Panc1 (cell line): ENCODE results near the gene SERPINE2. TPM values are rescaled to one million over a fixed set of nuclear protein-coding genes. Genes with fewer than 3 reads are reported as not detected.

Experiments
- ATAC-seq: fragments of 200-7000 bp; cut with Tn5 transposase; 2 replicates; pipeline ENCODE4 v1.9.1; 2020; ENCODE audit warnings: mild to moderate bottlenecking, moderate library complexity
- BruUV-seq: library from RNA; stranded (reverse); fragments of 400-500 nt; replicated peaks from 2 replicates; lab custom pipeline; 2021; lab: Mats Ljungman, UMichigan
- CTCF ChIA-PET: fragments of 300-600 bp; sonication (Branson Sonifier 250); formaldehyde crosslinking; loops from one replicate; lab custom pipeline; 2022; ENCODE audit warnings: antibody characterized with exemption; lab: Charles Lee
- POLR2A ChIA-PET: fragments of 300-600 bp; sonication (Branson Sonifier 250); formaldehyde crosslinking; loops from one replicate; lab custom pipeline; 2022; ENCODE audit warnings: antibody characterized with exemption; lab: Charles Lee
- DNase-seq: peaks from one replicate; pipeline ENCODE4 v3.0.0-alpha.2; 2010; ENCODE audit warnings: low read depth, low spot score
- H3K27ac ChIP-seq: 2 replicates; pipeline ENCODE4 v1.5.1; 2011; ENCODE audit warnings: mild to moderate bottlenecking, low read length, inconsistent platforms
- H3K27me3 ChIP-seq: fragments of 200-500 bp; sonication (Bioruptor generic); 2 replicates; pipeline ENCODE4 v1.6.0; 2014; ENCODE audit warnings: low read length, inconsistent platforms; ENCODE audit not compliant: control insufficient read depth, insufficient read depth
- H3K36me3 ChIP-seq: fragments of 200-500 bp; sonication (Bioruptor generic); 2 replicates; pipeline ENCODE4 v1.5.1; 2014; ENCODE audit warnings: inconsistent platforms, mild to moderate bottlenecking, low read length, moderate library complexity; ENCODE audit not compliant: control insufficient read depth, insufficient read depth
- H3K4me1 ChIP-seq: 2 replicates; pipeline ENCODE4 v1.5.1; 2011; ENCODE audit warnings: inconsistent platforms, mild to moderate bottlenecking, low read length, moderate library complexity; ENCODE audit not compliant: control insufficient read depth, insufficient read depth
- H3K4me3 ChIP-seq, 2 experiments: 2 replicates each; pipeline ENCODE4 v1.5.1; 2011 to 2012; ENCODE audit warnings: low read depth in 2 of 2, low read length in 2 of 2, mild to moderate bottlenecking in 2 of 2, inconsistent platforms in 1 of 2, moderate library complexity in 1 of 2
- H3K9me3 ChIP-seq: fragments of 200-500 bp; sonication (Bioruptor generic); 2 replicates; pipeline ENCODE4 v1.5.1; 2014; ENCODE audit warnings: low read depth, mild to moderate bottlenecking, inconsistent platforms, low read length, moderate library complexity; ENCODE audit not compliant: control insufficient read depth, insufficient read depth
- CTCF ChIP-seq: fragments of 450-650 bp; IDR thresholded peaks from 2 replicates; pipeline ENCODE4 v1.5.1; 2017; ENCODE audit warnings: mild to moderate bottlenecking
- POLR2AphosphoS5 ChIP-seq: IDR thresholded peaks from 2 replicates; pipeline ENCODE4 v1.6.1; 2012; ENCODE audit warnings: mild to moderate bottlenecking, low read depth, low read length, moderate library complexity
- REST ChIP-seq, 2 experiments: IDR thresholded peaks; 2 replicates each; pipeline ENCODE4 v1.6.1; 2011 to 2012; ENCODE audit warnings: low read depth in 2 of 2, control low read depth in 1 of 2, low read length in 1 of 2, mild to moderate bottlenecking in 1 of 2, moderate library complexity in 1 of 2; ENCODE audit not compliant: insufficient read depth in 1 of 2
- SIN3A ChIP-seq: IDR thresholded peaks from 2 replicates; pipeline ENCODE4 v1.6.1; 2012; ENCODE audit warnings: low read depth, mild to moderate bottlenecking, low read length, moderate library complexity, borderline replicate concordance; ENCODE audit not compliant: insufficient read depth
- TCF7L2 ChIP-seq: IDR thresholded peaks from 2 replicates; pipeline ENCODE4 v1.6.1; 2011; ENCODE audit warnings: mild to moderate bottlenecking, low read depth, low read length, inconsistent platforms
- in situ Hi-C: cut with HindIII; loops from 2 replicates; pipeline ENCODE4 v1.10.0; 2016; ENCODE audit warnings: low sequenced_read_pairs, low pct_unique_long_range_greater_than_20kb
- intact Hi-C: fragments of 100-400 bp; cut with micrococcal nuclease; formaldehyde crosslinking; loops from one replicate; pipeline ENCODE4 v1.10.0; 2022; ENCODE audit not compliant: unreplicated experiment
- total RNA-seq: library from RNA; stranded (reverse); gene quantifications from one replicate; pipeline ENCODE4 v1.2.1, GENCODE V29; 2021; ENCODE audit not compliant: unreplicated experiment

The SERPINE2 gene
- total RNA-seq, 1 experiment from 2014 or later: 3.1 TPM

- Histone ChIP-seq H3K9me3 (no peaks in the 10 kb centered on the region), H3K36me3 (no peaks in the 10 kb centered on the region), H3K4me3 (no peak overlapping the region), H3K27ac (no peak overlapping the region), H3K4me1 (no peaks in the 10 kb centered on the region), H3K27me3 (peaks cover 5% of the 10 kb centered on the region)
- TF ChIP-seq POLR2AphosphoS5 (no peak), REST (IDR thresholded peaks at IDR 0.05; ENCODE audit: insufficient read depth in 1 of 2, low read depth in 2 of 2, low read length in 1 of 2) (no peak), CTCF (no peak), TCF7L2 (no peak), SIN3A (no peak)
- intact Hi-C loops (loop anchor here (1.0 kb wide), 1 partner anchor 9 kb away; the partner anchor contains the start of gene SERPINE2), in situ Hi-C loops (no loop called here)
- no TSS peak for BruUV-seq
- CTCF ChIA-PET: no interaction called here
- POLR2A ChIA-PET: no interaction called here
- ATAC-seq (no peak), DNase-seq (no peak)
Measured at GRCh38 chr2:224030786-224031185, 8.3 kb downstream of the SERPINE2 start.

GRCh38 chr2:224029876-224030275, 9.2 kb downstream of the SERPINE2 start:
- H3K27ac ChIP-seq: no peak overlapping the region
- CTCF ChIA-PET: no interaction called here
- DNase-seq: no peak
- no TSS peak for BruUV-seq
- POLR2A ChIA-PET: no interaction called here
- H3K4me3 ChIP-seq: no peak overlapping the region
- H3K4me1 ChIP-seq: no peaks in the 10 kb centered on the region
- in situ Hi-C loops: no loop called here
- H3K36me3 ChIP-seq: no peaks in the 10 kb centered on the region
- ATAC-seq: no peak
- no peak for TF ChIP-seq REST (IDR thresholded peaks at IDR 0.05; ENCODE audit: insufficient read depth in 1 of 2, low read depth in 2 of 2, low read length in 1 of 2)
- no peak for TF ChIP-seq CTCF
- TF ChIP-seq TCF7L2: no peak
- no peak for TF ChIP-seq SIN3A
- TF ChIP-seq POLR2AphosphoS5: no peak
- no peaks in the 10 kb centered on the region for H3K9me3 ChIP-seq
- peaks cover 5% of the 10 kb centered on the region for H3K27me3 ChIP-seq
- intact Hi-C loops: loop anchor here (1.0 kb wide), 1 partner anchor 9 kb away; the partner anchor contains the start of gene SERPINE2
